Spleen (tissue), 11 donors: ENCODE results near the gene FN3KRP. TPM values are rescaled to one million over a fixed set of nuclear protein-coding genes. Genes with fewer than 3 reads are reported as not detected.
A peak's percentile ranks its signal among the peaks of the same experiment; 100 is the strongest.

Experiments used
- DNase-seq: peaks from one replicate; pipeline ENCODE4 v3.0.0-alpha.2; 2020
- H3K27ac ChIP-seq, 8 donors: fragments of 200-600 bp; sonication (generic) in 7 of 8; 1 replicate in 4 of 8; 2 replicates in 4 of 8; pipeline versions ENCODE4 v1.5.0 to v1.8.0; 2016 to 2021; ENCODE audit warnings: inconsistent platforms in 4 of 8, mild to moderate bottlenecking in 4 of 8, moderate library complexity in 1 of 8
- H3K27me3 ChIP-seq, 7 donors: fragments of 200-600 bp; sonication (generic) in 6 of 7; replicated peaks in 1 of 7; 1 replicate in 4 of 7; 2 replicates in 3 of 7; pipeline versions ENCODE4 v1.5.0 to v1.8.0; 2016 to 2021; ENCODE audit warnings: inconsistent platforms in 3 of 7, mild to moderate bottlenecking in 1 of 7
- H3K36me3 ChIP-seq, 6 donors: fragments of 200-600 bp; sonication (generic) in 5 of 6; 1 replicate in 4 of 6; 2 replicates in 2 of 6; pipeline versions ENCODE4 v1.5.0 to v1.8.0; 2016 to 2021; ENCODE audit warnings: inconsistent platforms in 2 of 6
- H3K4me1 ChIP-seq, 6 donors: fragments of 200-600 bp; sonication (generic) in 5 of 6; 1 replicate in 3 of 6; 2 replicates in 3 of 6; pipeline versions ENCODE4 v1.5.0 to v1.8.0; 2016 to 2021; ENCODE audit warnings: inconsistent platforms in 3 of 6
- H3K4me3 ChIP-seq, 8 donors: fragments of 200-600 bp; sonication (generic) in 7 of 8; 1 replicate in 4 of 8; 2 replicates in 4 of 8; pipeline versions ENCODE4 v1.5.0 to v1.8.0; 2016 to 2021; ENCODE audit warnings: inconsistent platforms in 4 of 8, mild to moderate bottlenecking in 4 of 8, moderate library complexity in 2 of 8
- H3K9me3 ChIP-seq, 8 donors: fragments of 200-600 bp; sonication (generic) in 7 of 8; 1 replicate in 4 of 8; 2 replicates in 4 of 8; pipeline versions ENCODE4 v1.5.0 to v1.8.0; 2016 to 2021; ENCODE audit warnings: inconsistent platforms in 4 of 8
- POLR2A ChIP-seq, 3 donors: fragments of 450-650 bp; IDR thresholded peaks; one replicate each; pipeline ENCODE4 v1.5.1; 2017; ENCODE audit warnings: antibody characterized with exemption in 3 of 3, mild to moderate bottlenecking in 1 of 3
- POLR2AphosphoS5 ChIP-seq, 3 donors: sonication (generic); formaldehyde crosslinking; IDR thresholded peaks; one replicate each; pipeline ENCODE4 v1.5.1; 2017; ENCODE audit warnings: antibody characterized with exemption in 3 of 3
- WGBS, 5 donors: extraction: QIAGEN DNeasy Blood & Tissue Kit in 3 of 5; methylation state at CpG; one replicate each; pipeline versions ENCODE4 v1.1.5 to v1.1.7; 2013 to 2018; 5-methylcytosine and 5-hydroxymethylcytosine counted together
- intact Hi-C: fragments of 100-400 bp; cut with DNase I; formaldehyde crosslinking; loops from one replicate; pipeline ENCODE4 v1.15.0; 2023; ENCODE audit warnings: low total_unique reads
- polyA plus RNA-seq, 3 donors: library from polyadenylated mRNA; stranded (reverse); fragments of 200-250 nt; gene quantifications; one replicate each; pipeline ENCODE4 v1.2.1, GENCODE V29; 2013
- total RNA-seq, 7 donors: library from RNA; depleted of rRNA in 3 of 7; stranded (reverse); fragments of >200 nt in 3 of 7; fragmentation: NEBNext Ultra II Directional in 4 of 7; extraction: Animal tissue kit (Norgen Biotek cat#: 25700) in 4 of 7; gene quantifications; one replicate each; pipeline versions ENCODE4 v1.1.0 to v1.2.1, GENCODE V29; 2016 to 2021
- TF ChIP-seq, protein P1 (sequence below), 11 experiments: fragments of 200-600 bp in 7 of 11; fragments of 450-650 bp in 4 of 11; sonication (generic) in 4 of 11; IDR thresholded peaks in 8 of 11; conservative IDR thresholded peaks in 3 of 11; 1 replicate in 7 of 11; 2 replicates in 4 of 11; pipeline versions ENCODE4 v1.4.0 to v1.8.0; 2016 to 2021; ENCODE audit warnings: antibody characterized with exemption in 11 of 11, inconsistent platforms in 4 of 11, mild to moderate bottlenecking in 1 of 11
- donor health status: healthy with polysubstance abuse.
- donor health status: DM: no; HTN: no; CAD: no; lungs with moderate emphysema.
- donor health status: DM: no; HTN: no; CAD: no.
- donor health status: Bipolar disorder and iron deficiency.
- donor health status: healthy.
- donor health status: DM: no; HTN: no; CAD: no.
- donor health status: DM: yes; HTN: yes; CAD: no.

Gene FN3KRP
- total and polyA plus RNA-seq, 10 donors = 16.3 to 35.1 (median 24.8) TPM

DNA sequence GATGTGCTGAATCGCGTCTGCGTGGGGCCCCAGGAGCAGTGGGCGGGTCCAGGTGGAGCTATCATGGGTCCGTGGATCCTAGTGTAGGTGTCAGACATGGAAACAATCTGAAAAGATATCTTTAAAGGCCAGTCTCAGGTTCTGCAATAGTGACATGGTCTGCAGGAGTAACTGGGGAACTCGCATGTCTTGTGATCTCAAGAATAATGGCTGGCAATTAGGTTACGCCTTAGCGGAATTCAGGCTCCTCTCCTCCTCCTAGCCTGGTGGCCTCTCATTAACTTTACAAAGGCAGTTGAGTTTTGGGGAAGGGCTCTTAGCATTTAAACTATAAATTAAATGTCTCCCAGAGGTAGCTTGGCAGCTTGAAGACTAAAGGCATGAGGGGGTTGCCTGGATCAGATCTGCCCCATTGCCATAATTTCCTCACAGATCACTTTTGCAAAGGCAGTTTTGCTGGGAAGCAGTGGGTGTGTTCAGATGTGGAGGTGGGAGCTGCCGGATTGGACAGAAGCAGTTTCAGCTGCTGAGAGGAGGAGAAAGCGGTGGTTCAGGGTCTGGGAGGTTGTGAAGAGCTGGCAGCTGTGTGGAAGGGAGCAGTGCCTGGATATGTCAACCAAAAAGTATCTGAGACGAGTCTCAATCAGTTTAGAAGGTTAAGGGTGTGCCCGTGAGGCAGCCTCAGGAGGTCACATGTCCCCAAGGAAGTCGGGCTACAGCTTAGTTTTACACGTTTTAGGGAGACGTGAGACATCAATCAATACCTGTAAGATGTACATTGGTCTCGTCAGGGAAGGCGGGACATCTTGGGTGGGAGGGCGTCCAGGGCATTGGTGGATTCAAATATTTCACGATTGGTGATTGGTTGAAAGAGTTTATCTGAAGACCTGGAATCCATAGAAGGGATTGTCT is 38.0 kb downstream of the FN3KRP start:
- TF ChIP-seq POLR2AphosphoS5 (IDR thresholded peaks at IDR 0.05) (no peak), POLR2A (IDR thresholded peaks at IDR 0.05) (no peak)
- TF ChIP-seq, protein P1, sequence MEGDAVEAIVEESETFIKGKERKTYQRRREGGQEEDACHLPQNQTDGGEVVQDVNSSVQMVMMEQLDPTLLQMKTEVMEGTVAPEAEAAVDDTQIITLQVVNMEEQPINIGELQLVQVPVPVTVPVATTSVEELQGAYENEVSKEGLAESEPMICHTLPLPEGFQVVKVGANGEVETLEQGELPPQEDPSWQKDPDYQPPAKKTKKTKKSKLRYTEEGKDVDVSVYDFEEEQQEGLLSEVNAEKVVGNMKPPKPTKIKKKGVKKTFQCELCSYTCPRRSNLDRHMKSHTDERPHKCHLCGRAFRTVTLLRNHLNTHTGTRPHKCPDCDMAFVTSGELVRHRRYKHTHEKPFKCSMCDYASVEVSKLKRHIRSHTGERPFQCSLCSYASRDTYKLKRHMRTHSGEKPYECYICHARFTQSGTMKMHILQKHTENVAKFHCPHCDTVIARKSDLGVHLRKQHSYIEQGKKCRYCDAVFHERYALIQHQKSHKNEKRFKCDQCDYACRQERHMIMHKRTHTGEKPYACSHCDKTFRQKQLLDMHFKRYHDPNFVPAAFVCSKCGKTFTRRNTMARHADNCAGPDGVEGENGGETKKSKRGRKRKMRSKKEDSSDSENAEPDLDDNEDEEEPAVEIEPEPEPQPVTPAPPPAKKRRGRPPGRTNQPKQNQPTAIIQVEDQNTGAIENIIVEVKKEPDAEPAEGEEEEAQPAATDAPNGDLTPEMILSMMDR (IDR thresholded peaks at IDR 0.05 in 8 of 11, conservative IDR thresholded peaks at IDR 0.05 in 3 of 11) = no peak
- no peak for DNase-seq
- WGBS, 5 donors = 88 to 91% (median 89%) methylated on average over 19 of the region's 19 CpGs
- Histone ChIP-seq H3K4me3 (no peak overlapping the region), H3K27ac (no peak overlapping the region), H3K36me3 (peaks cover 0 to 22% (median 2%) of the 10 kb centered on the region in 6 donors), H3K27me3 (no peaks in the 10 kb centered on the region), H3K9me3 (no peaks in the 10 kb centered on the region), H3K4me1 (peaks cover 10 to 31% (median 20%) of the 10 kb centered on the region in 6 donors)
- intact Hi-C loops = loop anchor here (10.0 kb wide), 1 partner anchor 100 kb away; no protein-coding TSS in a partner anchor

DNA sequence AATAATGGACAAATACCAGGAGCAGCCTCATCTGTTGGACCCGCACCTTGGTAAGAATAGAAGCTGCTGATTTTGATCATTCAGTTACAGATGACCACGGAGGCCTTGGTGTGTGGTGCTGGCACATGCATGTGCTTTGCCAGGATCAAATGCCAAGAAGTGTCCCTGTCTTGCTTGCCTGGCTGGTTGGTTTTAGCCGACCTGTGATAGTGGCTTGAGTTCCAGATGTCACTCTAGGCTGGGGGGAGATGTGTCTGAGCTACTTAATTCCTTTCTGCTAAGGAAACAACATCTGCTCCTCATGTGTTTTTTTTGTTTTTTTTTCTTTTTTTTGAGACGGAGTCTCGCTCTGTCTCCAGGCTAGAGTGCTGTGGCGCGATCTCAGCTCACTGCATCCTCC is 39.7 kb downstream of the FN3KRP start:
- H3K4me1 ChIP-seq = peaks cover 10 to 29% (median 18%) of the 10 kb centered on the region in 6 donors
- DNase-seq = no peak

GRCh38 chr17:82765371-82765770 is 48.9 kb downstream of the FN3KRP start:
- Histone ChIP-seq H3K4me1 (peaks cover 0 to 37% (median 4%) of the 10 kb centered on the region in 6 donors), H3K9me3 (no peaks in the 10 kb centered on the region), H3K27ac (peak overlapping the region in 2 of 8 donors; percentile 45 to 49), H3K27me3 (no peaks in the 10 kb centered on the region), H3K36me3 (peaks cover 0 to 92% (median 24%) of the 10 kb centered on the region in 6 donors), H3K4me3 (no peak overlapping the region)
- intact Hi-C loops = no loop called here
- WGBS, 5 donors = 73 to 89% (median 82%) methylated on average over 13 of the region's 13 CpGs
- peak in 1 of 3 donors; percentile 46 for TF ChIP-seq POLR2AphosphoS5 (IDR thresholded peaks at IDR 0.05)
- TF ChIP-seq, protein P1 (IDR thresholded peaks at IDR 0.05 in 8 of 11, conservative IDR thresholded peaks at IDR 0.05 in 3 of 11) = no peak
- TF ChIP-seq POLR2A (IDR thresholded peaks at IDR 0.05) = no peak
- peak; percentile 65 for DNase-seq

More for the DNA sequence above, 39.7 kb downstream of the FN3KRP start:
- TF ChIP-seq POLR2A (IDR thresholded peaks at IDR 0.05) = no peak
- TF ChIP-seq, protein P1 (IDR thresholded peaks at IDR 0.05 in 8 of 11, conservative IDR thresholded peaks at IDR 0.05 in 3 of 11) = no peak
- no peak for TF ChIP-seq POLR2AphosphoS5 (IDR thresholded peaks at IDR 0.05)
- H3K4me3 ChIP-seq = no peak overlapping the region
- H3K27ac ChIP-seq = no peak overlapping the region
- no peaks in the 10 kb centered on the region for H3K9me3 ChIP-seq
- intact Hi-C loops = loop anchor here (10.0 kb wide), 1 partner anchor 101 kb away; no protein-coding TSS in a partner anchor
- no peaks in the 10 kb centered on the region for H3K27me3 ChIP-seq
- peaks cover 0 to 36% (median 2%) of the 10 kb centered on the region in 6 donors for H3K36me3 ChIP-seq
- 92 to 99% (median 94%) methylated on average over 6 to 7 of the region's 7 CpGs for whole genome bisulfite sequencing, 5 donors
